Endometrium (tissue), 2 donors: ENCODE data around the gene TRPC3.
A peak's percentile ranks its signal among the peaks of the same experiment; 100 is the strongest.
"Not testable (repeated sequence)": the region's sequence is repeated elsewhere in the genome, so short reads cannot be mapped to it uniquely, and the experiment has no call there.

Experiments used
- FAIRE-seq: peaks from 2 replicates; lab custom pipeline; 2012; peaks lifted over from hg19 to GRCh38; lab: Jason Lieb, UNC
- donor health status: control.
- donor health status: control.

The TRPC3 gene

DNA sequence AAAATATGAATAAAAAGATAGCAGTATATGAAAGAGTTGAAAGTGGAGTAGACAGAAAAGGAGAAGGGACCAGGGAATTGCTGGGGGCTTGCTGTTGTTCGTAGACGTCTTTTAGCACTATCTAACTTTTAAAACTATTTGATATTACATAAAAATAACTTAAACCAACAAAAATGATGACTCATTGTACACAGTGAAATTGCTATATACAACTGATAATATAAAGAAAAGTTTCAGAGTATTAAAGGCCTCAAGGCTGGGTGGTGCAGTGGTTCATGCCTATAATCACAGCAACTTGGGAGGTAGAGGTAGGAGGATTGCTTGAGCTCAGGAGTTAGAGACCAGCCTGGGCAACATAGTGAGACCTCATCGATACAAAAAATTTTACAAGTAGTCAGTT is 5.2 kb downstream of the TRPC3 start:
- no peak for FAIRE-seq

DNA sequence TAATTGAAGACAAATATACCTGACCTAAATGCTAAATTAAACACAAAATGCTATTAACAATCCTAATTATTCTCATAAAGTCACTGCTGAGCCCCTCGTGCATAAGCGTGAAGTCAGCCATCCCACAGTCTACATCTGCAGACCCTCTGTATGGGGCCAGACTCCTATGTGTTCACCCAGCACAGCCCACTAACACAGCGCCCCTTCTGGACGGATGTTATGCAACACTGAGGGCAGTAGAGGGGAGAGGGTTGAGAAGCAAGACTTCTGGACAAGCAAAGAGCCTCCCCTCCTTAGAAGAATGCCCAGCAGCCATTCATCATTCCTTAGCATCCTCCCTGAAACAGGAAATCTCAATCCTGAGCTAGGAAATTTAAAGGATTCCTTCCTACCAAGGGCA is 7.9 kb downstream of the TRPC3 start:
- FAIRE-seq: no peak

DNA sequence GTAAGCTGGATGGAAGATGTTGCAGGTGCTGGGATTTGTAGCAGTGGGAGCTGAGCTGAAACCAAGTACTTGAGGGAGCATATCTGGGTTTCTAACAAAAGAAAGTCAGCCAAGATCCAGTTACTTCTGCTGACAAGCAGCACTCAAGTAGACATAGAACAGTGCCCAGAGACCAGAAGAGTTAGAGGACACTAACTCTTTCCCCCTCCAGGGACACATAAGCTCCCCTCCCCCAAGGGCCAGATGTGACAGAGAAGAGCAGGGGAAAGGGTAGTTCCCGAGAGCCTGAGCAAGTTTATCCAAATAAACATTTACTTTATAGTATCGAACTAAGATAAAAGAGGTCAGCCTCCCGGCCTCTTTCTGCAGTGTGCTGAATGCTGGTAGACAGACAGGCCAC is 12.2 kb downstream of the TRPC3 start:
- FAIRE-seq: no peak

DNA sequence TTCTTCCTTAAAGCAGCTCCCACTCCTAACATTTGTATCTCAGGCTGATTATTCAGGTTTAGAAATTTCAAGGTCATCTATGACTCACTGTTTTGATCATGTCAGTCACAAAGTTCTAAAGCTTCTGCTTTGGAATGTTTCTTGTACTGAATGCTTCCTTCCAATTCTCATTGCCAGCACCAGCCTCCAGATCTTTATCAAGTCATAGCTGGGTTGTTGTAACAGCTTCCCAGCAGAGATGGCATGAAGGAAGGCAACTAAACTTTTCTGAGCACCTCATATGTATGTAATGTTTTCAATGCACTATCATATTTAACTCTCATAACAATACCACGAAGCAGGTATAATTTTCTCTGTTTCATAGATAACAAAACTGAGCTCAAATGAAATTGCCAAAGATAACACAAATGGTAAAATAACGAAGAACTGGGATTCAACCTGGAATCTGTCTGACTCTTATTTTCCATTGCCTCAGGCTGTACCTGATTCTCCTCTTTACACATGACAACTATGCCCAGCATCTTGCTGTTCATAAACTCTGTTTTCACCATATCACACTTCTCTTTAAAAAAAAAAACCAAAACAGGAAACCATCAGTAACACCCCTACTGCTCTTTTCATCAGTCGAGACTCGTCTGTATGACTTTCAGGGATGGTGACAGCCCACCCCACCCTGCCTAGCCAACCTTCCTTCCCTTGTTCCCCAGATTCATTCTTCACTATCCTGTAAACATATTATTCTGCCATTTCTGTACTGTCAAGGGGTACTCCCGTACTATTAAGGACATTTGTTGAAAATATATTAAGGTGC is 13.4 kb downstream of the TRPC3 start:
- no peak for FAIRE-seq

DNA sequence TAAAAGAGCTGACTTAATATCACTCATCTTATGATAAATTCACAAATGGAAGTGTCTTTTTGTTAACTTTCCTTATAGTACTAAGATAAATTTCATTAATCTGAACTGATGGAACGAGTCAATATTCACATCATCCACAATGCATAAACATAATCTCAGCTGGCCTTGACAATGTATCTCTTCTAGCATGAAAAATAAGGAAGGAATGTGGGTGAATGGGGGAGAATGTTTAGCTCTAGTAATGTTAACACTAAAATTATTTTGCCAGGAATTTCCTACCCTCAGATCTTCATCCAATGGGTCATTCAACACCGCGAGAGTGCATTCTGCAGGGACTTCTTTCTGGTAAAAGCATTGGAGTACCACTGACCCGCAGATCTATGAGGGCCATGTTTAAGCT is 15.8 kb downstream of the TRPC3 start:
- no peak for FAIRE-seq

DNA sequence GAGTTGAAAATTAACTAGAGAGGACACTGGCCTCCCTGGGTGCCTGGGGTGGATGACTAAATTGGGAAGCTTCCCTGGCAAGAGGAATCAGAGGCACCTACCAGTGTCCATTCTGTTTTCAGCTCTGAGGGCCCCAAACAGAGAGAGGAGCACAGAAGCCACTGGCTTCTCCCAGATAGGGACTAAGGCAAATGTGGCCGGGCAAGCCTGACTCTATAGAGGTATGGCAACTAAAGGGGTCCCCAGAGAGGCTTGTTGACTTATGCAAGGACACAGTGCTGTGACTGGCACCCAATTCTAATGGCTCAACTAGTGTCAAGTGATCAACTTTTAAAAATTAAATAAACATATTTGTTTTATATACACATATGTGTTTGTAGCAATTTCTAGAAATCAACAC is 17.2 kb downstream of the TRPC3 start:
- no peak for FAIRE-seq

DNA sequence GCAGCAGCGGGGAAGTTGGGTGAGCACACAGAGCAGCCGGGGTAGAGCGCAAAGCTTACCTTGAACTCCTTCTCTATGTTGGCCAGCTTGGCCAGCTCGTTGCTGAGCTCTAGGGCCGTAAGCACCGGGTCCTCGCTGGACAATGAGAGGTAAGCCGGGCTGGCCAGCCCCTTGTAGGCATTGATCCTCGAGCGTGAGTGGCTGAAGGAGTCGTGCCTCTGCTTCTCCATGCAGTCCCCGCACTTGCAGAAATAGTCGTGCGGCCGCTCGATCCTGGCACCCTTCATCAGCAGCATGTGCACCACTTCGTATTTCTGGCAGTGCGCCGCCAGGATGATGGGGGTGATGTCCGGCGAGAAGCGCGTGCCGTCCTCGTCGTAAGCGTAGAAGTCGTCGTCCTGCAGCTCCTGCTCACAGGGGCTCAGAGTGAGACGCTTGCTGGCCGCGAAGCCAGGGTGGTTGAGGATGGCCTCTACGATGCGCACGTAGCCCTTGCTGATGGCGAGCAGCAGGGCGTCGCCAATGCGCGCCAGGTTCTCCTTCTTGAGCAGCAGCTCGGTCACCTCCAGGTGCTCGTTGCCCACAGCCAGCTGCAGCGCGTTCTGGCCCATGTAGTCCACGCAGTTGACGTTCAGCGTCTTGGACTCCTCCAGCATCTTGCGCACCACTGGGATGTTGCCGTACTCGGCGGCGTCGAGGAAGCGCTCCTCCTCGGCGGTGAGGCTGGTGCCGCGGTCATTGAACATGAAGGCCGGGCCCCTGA is 19.5 kb downstream of the TRPC3 start:
- FAIRE-seq: no peak

DNA sequence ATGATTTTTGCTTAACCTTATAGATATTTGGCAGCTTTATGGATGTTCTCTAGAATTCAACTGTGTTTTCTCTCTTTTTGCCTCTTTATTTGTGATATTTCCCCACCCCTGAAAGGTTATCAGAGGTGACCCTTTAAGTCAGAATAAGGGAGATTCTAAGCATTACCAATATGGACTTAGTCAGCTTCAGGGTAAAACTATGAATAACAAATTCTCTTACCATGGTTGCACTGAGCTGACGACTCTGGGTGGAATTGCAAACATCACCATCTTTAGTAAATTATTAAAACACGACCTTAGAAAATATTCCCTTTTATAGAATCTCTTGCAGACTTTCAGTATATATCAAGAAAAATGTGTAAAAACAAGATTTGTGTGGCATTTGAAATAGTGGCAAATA is 21.6 kb downstream of the TRPC3 start:
- no peak for FAIRE-seq

DNA sequence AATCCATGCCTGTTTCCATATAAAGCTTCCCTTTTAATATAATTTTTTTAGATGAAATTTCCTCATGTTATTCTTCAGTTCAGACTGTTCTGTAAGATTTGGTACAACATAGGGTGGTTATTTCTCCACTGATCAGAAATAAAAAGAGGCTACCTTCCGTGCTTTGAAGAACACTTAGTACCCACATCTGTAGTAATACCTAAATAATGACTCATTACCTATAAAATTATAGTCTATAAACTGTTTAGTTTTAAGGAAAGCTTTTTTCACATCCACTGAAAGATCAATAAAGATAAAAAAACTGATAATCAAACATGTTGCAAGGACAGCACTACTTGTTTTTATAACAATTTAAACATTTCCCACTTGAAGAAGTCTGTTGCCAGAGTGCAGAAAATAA is 23.9 kb downstream of the TRPC3 start:
- FAIRE-seq: no peak

DNA sequence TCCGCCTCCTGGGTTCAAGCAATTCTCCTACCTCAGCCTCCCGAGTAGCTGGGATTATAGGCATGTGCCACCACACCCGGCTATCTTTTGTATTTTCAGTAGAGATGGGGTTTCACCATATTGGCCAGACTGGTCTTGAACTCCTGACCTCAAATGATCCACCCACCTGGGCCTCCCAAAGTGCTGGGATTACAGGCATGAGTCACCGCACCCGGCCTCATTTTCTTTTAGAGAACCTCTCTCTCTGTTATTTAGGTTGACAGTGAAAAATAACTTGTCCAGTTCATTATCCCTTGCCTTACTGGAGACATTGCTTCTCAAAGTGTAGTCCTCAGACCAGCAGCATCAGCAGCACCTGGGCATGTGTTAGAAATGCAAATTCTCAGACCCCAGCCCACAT is 25.4 kb downstream of the TRPC3 start:
- FAIRE-seq: not testable (repeated sequence)

DNA sequence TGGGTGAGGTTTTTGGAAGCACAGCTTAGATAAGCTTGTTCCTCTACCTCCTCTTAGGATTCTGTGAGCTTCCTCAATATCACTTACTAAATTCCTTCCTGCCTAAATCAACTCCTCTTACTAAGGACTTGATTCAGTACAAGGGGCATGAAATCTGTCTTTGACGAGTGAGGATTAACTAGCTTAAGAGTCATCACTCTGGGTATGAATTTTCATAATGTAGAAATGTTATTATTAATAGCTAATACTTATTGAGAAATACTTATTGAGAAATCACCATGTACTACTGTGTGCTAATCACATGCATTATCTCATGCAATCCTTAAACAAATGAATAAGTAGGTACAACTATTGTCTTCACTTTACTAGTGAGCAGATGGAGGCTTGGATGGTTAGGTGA is 28.6 kb downstream of the TRPC3 start:
- no peak for FAIRE-seq

DNA sequence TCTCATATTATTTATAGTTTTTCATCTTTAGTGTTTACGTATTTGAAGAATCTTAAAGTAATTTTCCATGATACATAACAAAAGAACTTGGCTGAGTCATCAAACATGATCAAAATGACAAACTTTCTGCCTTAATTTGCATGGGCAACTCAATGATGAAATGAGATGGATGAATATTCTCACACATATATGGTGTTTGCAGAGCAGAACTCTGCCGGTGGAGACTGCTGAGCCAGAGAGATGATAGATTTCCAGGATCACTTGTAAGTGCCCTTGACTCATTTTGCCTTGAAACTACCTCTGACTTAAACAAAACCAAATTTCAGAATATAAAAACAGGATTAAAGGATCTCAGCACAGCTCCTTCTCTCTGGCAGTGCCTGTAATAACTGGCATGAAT is 38.2 kb downstream of the TRPC3 start:
- FAIRE-seq: no peak

DNA sequence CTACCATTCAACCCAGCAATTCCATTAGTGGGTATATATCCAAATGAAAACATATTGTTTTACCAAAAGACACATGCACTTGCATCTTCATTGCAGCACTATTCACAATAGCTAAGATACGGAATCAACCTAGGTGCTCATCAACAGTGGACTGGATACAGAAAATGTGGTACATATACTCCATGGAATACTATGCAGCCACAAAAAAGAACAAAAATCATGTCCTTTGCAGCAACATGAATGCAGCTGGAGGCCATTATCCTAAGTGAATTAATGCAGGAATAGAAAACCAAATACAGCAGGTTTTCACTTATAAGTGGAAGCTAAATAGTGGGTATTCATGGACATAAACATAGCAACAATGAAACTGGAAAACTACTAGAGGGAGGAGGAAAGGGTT is 43.5 kb downstream of the TRPC3 start:
- no peak for FAIRE-seq

DNA sequence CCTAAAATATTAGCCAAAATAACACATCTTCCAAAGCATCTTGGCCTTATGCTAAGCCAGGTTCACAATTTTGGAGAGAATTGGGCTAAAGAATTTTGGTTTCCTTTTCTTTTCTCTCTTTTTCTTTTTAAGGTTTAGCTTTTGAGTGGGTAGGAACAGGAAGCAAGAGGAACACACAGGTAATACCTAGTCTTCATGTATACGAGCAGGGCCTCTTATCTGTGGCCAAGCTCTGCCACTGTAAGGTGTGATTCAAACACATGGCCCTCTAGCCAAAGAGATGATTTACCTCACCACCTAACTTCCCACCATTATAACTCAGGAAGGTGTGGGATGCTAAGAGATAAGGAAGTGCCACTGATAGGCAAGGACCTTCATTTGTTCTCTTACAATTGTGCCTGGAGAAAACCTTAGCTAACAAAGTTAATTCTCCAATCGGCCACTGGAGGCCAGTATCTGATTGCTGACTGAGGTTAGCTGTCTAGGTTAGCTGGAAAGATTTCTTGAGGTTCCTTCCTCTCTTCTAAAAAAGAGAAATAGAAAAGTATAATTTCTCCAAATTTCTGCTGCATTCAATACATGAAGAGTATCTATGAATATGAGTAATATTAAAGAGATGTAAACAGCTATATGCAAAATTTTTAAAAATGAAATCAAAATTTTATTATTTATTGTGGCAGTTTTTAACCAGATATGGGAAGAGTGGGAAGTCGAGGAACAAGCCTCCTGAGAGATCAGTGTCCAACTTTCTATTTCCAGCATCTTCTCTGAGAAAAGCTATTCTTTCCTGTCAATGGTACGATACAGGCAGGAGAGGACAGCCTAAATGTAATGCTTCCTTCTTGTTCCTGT is 51.5 kb downstream of the TRPC3 start:
- peak; percentile 82 for FAIRE-seq

DNA sequence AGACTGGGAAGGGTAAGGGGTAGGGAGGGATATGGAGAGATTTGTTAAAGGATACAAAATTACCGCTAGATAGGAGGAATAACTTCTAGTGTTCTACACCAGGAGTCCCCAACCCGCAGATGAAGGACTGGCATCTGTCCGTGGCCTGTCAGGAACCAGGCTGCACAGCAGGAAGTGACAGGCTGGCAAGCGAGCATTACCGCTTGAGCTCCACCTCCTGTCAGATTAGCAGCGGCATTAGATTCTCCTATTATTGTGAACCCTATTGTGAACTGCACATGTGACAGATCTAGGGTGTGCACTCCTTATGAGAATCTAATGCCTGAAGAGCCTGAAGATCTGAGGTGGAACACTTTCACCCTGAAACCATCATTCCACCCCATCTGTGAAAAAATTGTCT is 53.7 kb downstream of the TRPC3 start:
- no peak for FAIRE-seq

DNA sequence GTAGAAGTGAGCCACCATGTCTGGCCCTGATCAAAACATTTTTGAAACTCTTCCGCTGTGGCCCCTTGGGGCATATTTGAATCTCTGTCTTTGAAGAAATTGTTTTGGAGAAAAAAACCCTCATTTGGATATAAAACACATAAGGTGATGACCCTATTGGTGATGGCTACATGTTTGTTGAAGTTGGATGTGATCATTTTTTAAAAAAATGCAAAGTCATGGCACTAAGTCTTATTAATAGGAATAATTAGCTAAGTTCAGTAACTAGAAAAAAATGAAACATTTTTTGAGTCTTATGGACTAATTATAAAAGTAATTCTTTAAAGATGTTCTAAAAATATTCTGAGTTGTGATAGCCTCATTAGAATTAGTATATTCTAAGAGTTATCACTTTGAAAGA is 63.7 kb downstream of the TRPC3 start:
- FAIRE-seq: no peak

DNA sequence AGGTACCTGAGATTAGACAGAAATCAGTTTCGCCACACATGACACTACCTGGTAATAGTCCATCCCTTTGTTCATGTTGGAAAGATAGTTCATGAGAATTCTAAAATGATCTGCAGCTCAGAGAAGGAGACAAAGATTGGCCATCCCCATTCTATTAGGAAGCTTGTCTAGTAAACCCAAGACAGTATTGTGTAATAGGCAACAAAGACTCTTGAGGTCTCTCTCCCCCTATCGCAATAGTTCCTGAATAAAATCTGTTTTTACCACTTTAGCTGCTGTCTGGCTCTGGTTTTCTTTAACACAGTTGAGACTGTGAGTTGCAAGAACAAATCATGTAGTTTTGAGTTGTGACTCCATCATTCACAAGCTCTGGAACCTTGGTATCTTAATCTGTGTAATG is 66.7 kb downstream of the TRPC3 start:
- no peak for FAIRE-seq

DNA sequence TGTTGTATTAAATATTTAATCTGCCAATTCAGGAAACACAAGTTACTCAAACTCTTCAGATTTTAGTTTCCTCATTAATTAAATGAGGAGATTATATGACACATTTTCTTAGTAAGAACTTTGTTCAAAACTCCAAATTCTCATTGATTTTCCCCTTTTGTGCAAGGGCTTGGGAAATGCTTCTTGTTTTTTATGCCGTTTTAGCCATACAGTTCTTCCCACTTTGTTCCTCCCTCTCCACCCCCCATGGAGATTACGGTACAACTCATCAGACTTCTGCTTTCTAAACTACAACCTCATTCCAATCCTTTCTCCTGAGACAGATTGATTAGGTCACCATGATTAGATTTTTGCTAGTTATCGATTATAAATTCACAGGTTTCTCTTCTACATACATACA is 70.7 kb downstream of the TRPC3 start:
- FAIRE-seq: no peak

DNA sequence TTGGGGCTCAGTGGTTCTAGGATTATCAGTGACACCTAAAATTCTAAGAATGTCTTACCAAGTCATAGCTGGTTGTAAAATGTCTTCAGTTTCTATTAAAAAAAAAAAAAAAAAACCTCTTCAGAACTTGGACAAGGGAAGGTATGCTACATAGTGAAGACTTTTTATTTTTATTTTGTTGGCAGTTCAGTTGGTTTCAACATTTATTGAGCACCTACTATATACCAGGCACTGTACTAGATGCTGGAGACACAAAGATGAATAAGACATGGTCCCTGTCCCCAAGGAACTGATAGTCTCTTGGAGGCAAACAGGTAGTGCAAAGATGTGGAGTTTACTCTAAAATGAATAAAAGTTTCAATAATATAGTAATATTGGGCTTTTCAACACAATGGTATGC is 72.7 kb downstream of the TRPC3 start:
- no peak for FAIRE-seq

DNA sequence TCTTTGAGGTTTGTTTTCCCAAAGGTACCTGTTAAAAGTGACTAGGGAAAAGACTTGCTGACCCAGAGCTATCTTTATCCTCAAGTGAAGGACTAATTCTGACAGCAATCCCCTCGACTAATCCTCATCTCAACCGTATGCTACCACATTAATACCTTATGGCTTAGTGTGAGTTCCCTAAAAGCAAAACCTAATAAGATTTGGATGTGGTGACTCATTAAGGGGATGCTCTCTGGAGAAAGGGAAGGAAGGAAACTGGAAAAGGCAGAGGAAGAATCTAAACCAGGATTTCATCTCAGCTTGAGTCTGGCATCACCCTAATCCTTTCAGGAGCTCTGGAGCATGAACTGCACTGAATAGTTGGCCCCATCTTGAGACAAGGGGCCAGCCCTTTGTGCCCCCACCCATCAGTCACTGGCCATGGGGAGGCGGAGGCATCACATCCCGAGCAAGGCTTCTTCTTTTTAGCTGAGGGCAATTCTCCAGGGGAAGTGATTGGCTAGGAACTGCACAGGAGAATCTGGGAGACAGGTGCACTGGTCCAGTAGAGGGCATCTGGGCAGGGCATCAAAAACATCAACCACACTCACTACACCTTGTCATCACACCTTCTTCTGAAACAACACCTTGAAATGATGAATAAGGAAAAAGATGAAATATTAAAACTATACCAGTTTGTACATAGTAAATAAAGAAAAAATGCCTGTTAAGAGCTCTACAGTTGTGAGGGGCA is 74.7 kb downstream of the TRPC3 start:
- FAIRE-seq: no peak

DNA sequence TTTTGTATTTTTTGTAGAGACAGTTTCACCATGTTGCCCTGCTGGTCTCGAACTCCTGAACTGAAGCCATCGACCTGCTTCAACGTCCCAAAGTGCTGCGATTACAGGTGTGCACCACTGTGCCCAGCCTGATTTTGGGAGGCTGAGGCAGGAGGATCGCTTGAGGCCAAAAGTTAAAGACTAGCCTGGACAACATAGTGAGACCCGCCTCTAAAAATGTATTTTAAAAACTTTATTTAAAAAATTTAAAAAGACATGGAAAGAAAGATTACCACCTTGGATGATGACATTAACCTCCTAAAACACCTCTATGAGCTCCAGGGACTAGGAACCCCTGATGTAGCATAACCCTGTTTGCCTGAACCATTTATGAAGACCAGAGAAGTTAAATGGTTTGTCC is 75.8 kb downstream of the TRPC3 start:
- no peak for FAIRE-seq

DNA sequence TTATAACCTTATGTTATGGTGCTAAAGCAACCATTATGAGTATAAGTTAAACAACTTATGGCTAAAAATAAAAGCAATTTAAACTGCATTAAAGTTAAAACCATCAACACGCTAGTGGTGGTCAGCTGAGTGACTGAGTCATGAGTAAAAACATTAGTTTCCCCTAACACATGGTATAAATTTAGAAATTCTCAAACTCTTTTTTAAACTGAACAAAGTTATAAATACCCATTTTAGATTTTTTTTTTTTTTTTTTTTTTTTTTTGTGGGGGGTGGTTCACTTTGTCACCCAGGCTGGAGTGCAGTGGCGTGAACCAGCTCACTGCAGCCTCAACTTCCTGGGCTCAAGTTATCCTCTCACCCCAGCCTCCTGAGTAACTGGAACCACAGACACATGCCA is 76.2 kb downstream of the TRPC3 start:
- FAIRE-seq: no peak
